ENCODE results near the gene FKBP5.
A peak's percentile ranks its signal among the peaks of the same experiment; 100 is the strongest.
"Not testable (repeated sequence)": the region's sequence is repeated elsewhere in the genome, so short reads cannot be mapped to it uniquely, and the experiment has no call there.

Gene FKBP5

DNA sequence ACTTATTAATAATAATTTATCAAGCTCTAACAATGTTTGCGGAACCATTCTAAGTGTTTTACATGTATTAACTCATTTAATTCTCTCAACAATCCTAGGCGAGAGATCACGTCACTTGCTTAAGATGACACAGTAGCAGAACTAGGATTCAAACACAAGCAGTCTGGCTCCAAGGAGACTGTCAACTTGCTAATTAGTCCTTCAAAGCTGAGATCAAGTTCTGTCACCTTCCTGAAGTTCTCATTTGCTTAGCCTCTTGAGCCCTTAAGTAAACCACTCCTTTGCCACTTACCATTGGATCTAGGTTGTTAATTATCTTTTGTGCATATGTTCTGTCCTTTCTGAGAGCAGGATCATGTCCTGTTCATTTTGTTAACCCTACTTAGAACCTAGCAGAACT, 14.1 kb downstream of the FKBP5 start:
- H3K36me3 ChIP-seq (replicated peaks) = no peaks in the 10 kb centered on the region
- no peak overlapping the region for H3K27ac ChIP-seq
- H3K27me3 ChIP-seq (replicated peaks) = no peaks in the 10 kb centered on the region
- DNase-seq = no peak
- TF ChIP-seq, protein P1, sequence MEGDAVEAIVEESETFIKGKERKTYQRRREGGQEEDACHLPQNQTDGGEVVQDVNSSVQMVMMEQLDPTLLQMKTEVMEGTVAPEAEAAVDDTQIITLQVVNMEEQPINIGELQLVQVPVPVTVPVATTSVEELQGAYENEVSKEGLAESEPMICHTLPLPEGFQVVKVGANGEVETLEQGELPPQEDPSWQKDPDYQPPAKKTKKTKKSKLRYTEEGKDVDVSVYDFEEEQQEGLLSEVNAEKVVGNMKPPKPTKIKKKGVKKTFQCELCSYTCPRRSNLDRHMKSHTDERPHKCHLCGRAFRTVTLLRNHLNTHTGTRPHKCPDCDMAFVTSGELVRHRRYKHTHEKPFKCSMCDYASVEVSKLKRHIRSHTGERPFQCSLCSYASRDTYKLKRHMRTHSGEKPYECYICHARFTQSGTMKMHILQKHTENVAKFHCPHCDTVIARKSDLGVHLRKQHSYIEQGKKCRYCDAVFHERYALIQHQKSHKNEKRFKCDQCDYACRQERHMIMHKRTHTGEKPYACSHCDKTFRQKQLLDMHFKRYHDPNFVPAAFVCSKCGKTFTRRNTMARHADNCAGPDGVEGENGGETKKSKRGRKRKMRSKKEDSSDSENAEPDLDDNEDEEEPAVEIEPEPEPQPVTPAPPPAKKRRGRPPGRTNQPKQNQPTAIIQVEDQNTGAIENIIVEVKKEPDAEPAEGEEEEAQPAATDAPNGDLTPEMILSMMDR (IDR thresholded peaks at IDR 0.05; ENCODE audit: low read depth, low read length, missing control alignments) = no peak
- H3K4me3 ChIP-seq (ENCODE audit: low read depth, low read length) = no peak overlapping the region
- in situ Hi-C loops (cut with HindIII; ENCODE audit: low pct_ligation_motif_present, low sequenced_read_pairs) = no loop called here

DNA sequence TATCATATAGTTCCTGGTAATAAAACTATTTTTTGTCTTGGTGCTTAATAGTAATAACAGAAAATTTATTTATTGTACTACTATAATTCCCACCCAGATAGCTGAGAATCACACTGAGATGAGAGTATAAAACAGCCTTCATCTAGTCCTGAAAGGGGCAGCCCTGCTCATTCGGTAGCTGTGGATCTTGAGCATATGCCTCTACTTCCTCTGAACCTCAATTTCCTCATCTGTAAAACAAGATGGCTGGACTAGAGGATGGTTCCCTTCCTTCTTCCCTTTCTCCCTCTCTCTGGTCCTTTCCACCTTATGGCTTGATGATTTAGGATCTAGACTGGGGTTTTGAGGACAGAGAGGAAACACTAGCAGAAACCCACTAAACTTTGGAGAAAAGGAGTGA, 15.0 kb downstream of the FKBP5 start:
- no peak for DNase-seq
- H3K27me3 ChIP-seq (replicated peaks) = no peaks in the 10 kb centered on the region
- TF ChIP-seq, protein P1 (IDR thresholded peaks at IDR 0.05; ENCODE audit: low read depth, low read length, missing control alignments) = no peak
- H3K4me3 ChIP-seq (ENCODE audit: low read depth, low read length) = no peak overlapping the region
- in situ Hi-C loops (cut with HindIII; ENCODE audit: low pct_ligation_motif_present, low sequenced_read_pairs) = no loop called here
- H3K27ac ChIP-seq = no peak overlapping the region
- H3K36me3 ChIP-seq (replicated peaks) = no peaks in the 10 kb centered on the region

DNA sequence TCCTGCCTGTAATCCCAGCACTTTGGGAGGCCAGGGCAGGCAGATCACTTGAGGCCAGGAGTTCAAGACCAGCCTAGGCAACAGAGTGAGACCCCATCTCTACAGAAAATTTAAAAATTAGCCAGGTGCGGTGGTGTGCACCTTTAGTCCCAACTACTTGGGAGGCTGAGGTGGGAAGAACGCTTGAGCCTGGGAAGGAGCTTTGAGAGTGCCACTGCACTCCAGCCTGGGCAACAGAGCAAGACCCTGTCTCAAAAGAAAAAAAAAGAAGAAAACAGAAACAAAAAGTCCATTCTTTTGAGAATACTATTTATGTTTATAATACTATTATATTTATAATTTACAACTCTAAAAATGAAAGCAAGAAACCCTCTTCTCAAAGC, 15.4 kb downstream of the FKBP5 start:
- H3K27me3 ChIP-seq (replicated peaks); H3K27ac ChIP-seq; H3K4me3 ChIP-seq (ENCODE audit: low read depth, low read length); in situ Hi-C loops (cut with HindIII; ENCODE audit: low pct_ligation_motif_present, low sequenced_read_pairs); H3K36me3 ChIP-seq (replicated peaks); DNase-seq: not testable (repeated sequence)

DNA sequence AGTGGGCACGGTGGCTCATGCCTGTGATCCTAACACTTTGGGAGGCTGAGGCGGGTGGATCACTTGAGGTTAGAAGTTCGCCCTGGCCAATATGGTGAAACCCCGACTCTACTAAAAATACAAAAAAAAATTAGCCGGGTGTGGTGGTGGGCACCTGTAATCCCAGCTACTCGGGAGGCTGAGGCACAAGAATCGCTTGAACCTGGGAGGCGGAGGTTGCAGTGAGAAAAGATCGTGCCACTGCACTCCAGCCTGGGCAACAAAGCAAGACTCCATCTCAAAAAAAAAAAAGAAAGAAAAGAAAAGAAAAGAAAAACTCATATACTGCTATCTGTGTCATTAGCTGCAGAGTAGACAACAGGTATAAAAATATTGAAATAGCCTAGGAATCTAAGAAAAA, 18.3 kb downstream of the FKBP5 start:
- H3K36me3 ChIP-seq (replicated peaks); in situ Hi-C loops (cut with HindIII; ENCODE audit: low pct_ligation_motif_present, low sequenced_read_pairs); H3K27me3 ChIP-seq (replicated peaks); DNase-seq; H3K4me3 ChIP-seq (ENCODE audit: low read depth, low read length): not testable (repeated sequence)
- peak overlapping the region; percentile 79 for H3K27ac ChIP-seq

DNA sequence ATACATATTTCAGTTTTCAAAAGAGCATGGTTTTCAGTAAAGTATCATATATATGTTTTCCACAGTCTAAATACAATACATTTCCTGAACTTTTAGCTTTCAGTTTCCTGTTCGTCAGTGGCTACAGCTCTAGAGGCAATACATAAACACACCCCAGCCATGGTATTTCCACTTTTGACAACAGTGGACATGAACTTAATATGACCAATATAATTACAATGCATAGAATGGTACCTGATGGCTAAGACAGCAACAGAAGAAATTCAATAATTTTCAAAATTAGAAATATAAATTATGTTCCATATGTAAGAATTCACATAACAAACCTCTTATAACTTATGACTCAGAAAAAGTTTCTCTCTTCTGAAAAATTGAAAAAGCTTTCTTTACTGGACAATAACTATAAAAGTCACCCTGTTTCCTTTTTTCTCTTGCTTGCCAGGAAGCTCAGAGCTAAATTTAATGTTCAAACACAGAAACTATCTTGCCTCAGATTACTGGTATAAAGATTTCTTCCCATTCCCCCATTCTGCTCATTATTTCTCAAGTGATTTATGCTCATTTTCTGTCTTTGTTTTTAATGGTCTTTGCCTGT, 19.2 kb downstream of the FKBP5 start:
- DNase-seq = peak; percentile 66
- Histone ChIP-seq H3K27me3 (replicated peaks) (no peaks in the 10 kb centered on the region), H3K4me3 (ENCODE audit: low read depth, low read length) (peak overlapping the region; percentile 1), H3K36me3 (replicated peaks) (no peaks in the 10 kb centered on the region), H3K27ac (peak overlapping the region; percentile 79)
- in situ Hi-C loops (cut with HindIII; ENCODE audit: low pct_ligation_motif_present, low sequenced_read_pairs) = no loop called here
- TF ChIP-seq, protein P1 (IDR thresholded peaks at IDR 0.05; ENCODE audit: low read depth, low read length, missing control alignments) = no peak

DNA sequence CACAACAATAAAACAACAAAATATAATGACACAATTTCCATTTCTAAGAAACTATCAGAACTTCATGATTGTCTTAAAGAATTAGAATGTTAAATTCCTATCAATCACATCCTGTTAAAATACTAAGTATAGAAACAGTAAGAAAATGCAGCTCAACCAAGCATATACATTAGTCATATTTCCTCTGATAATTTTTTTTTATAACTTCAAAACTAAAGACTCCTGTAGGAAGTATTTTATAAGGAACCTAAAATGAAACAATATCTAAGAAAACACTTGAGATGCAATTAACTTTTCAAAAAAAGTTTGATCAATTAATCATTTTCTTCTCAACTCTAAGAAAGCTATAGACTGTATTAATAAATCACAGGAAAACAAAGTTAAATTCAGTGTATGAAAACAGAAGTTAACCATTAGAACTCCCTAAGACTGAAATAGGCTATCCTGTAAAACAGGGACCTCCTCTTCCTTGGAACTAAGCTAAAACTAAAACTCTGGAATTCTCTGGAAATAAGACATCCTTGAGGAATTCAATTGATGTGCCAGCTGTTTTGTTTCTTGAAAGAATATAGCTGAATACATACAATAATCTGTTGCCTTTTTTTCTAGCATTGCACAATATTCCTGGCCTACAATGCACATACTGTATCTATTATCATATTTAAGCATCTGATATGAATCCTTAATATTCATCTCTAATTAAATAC, 19.8 kb downstream of the FKBP5 start:
- Histone ChIP-seq H3K27ac (peak overlapping the region; percentile 79), H3K36me3 (replicated peaks) (no peaks in the 10 kb centered on the region), H3K4me3 (ENCODE audit: low read depth, low read length) (peak overlapping the region; percentile 1), H3K27me3 (replicated peaks) (no peaks in the 10 kb centered on the region)
- DNase-seq = no peak
- in situ Hi-C loops (cut with HindIII; ENCODE audit: low pct_ligation_motif_present, low sequenced_read_pairs) = no loop called here
- TF ChIP-seq, protein P1 (IDR thresholded peaks at IDR 0.05; ENCODE audit: low read depth, low read length, missing control alignments) = no peak

DNA sequence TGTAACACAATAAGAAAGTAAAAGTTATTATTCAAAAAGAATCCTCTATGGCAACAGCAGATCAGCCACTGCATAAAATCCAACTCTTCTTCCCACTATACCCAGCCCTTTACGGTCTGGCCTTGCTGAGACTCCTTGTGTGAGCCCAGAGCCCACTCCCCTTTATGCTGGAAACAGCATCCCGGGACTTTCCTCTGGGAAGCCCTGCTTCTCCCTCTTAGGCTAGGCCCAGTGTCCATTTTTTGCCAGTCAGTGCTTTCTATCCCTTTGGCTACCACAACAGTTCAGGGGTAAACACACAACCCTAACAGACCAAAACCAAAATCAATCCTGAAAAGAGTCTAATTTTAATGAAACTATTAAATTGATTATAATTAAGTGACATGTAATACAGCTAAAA, 20.6 kb downstream of the FKBP5 start:
- Histone ChIP-seq H3K27me3 (replicated peaks) (no peaks in the 10 kb centered on the region), H3K36me3 (replicated peaks) (no peaks in the 10 kb centered on the region), H3K27ac (peak overlapping the region; percentile 79), H3K4me3 (ENCODE audit: low read depth, low read length) (no peak overlapping the region)
- in situ Hi-C loops (cut with HindIII; ENCODE audit: low pct_ligation_motif_present, low sequenced_read_pairs) = no loop called here
- TF ChIP-seq, protein P1 (IDR thresholded peaks at IDR 0.05; ENCODE audit: low read depth, low read length, missing control alignments) = no peak
- DNase-seq = no peak
